CD4-positive, CD25-positive, alpha-beta regulatory T cell (primary cell): Measurements from ENCODE around the gene PRMT7. TPM values are rescaled to one million over a fixed set of nuclear protein-coding genes. Genes with fewer than 3 reads are reported as not detected.
A peak's percentile ranks its signal among the peaks of the same experiment; 100 is the strongest.

Experiments used
- ATAC-seq, 2 donors: fragments of 150-1000 bp; cut with Tn5 transposase; one replicate each; pipeline ENCODE4 v1.10.0; 2021; ENCODE audit warnings: low read depth in 2 of 2, moderate number of reproducible peaks in 2 of 2, moderate library complexity in 1 of 2
- DNase-seq, 3 donors: peaks; one replicate each; pipeline versions ENCODE4 v3.0.0 to v3.0.0-alpha.2; 2012 to 2022; ENCODE audit warnings: mixed read lengths in 1 of 3
- H3K27ac ChIP-seq: one replicate; pipeline ENCODE4 v1.7.0; 2013; ENCODE audit warnings: mild to moderate bottlenecking, low read length; ENCODE audit not compliant: insufficient read depth, poor library complexity, severe bottlenecking
- H3K27me3 ChIP-seq: one replicate; pipeline ENCODE4 v1.7.0; 2013; ENCODE audit warnings: low read length; ENCODE audit not compliant: control insufficient read depth, insufficient read depth
- H3K36me3 ChIP-seq: one replicate; pipeline ENCODE4 v1.7.0; 2013; ENCODE audit warnings: mild to moderate bottlenecking, low read length, moderate library complexity; ENCODE audit not compliant: control insufficient read depth, insufficient read depth
- H3K4me1 ChIP-seq: 2 replicates; pipeline ENCODE4 v1.7.0; 2013; ENCODE audit warnings: mild to moderate bottlenecking, low read length; ENCODE audit not compliant: insufficient read depth, control insufficient read depth, poor library complexity, severe bottlenecking
- H3K4me3 ChIP-seq: one replicate; pipeline ENCODE4 v1.7.0; 2013; ENCODE audit warnings: low read depth, mild to moderate bottlenecking, low read length, moderate library complexity
- H3K9me3 ChIP-seq, 2 experiments: 1 replicate in 1 of 2; 2 replicates in 1 of 2; pipeline ENCODE4 v1.7.0; 2013; ENCODE audit warnings: low read length in 2 of 2, mild to moderate bottlenecking in 1 of 2, moderate library complexity in 1 of 2; ENCODE audit not compliant: control insufficient read depth in 2 of 2
- H3K27ac Mint-ChIP-seq, 3 donors: one replicate each; pipeline ENCODE4 v1.8.0; 2020 to 2022; ENCODE audit warnings: mild to moderate bottlenecking in 3 of 3, mixed read lengths in 3 of 3, moderate library complexity in 2 of 3
- H3K27me3 Mint-ChIP-seq: one replicate; pipeline ENCODE4 v1.8.0; 2022; ENCODE audit warnings: mild to moderate bottlenecking, mixed read lengths
- H3K36me3 Mint-ChIP-seq: one replicate; pipeline ENCODE4 v1.8.0; 2020; ENCODE audit warnings: mixed read lengths
- H3K4me1 Mint-ChIP-seq, 4 donors: one replicate each; pipeline ENCODE4 v1.8.0; 2020 to 2022; ENCODE audit warnings: mixed read lengths in 4 of 4, mild to moderate bottlenecking in 1 of 4
- H3K4me3 Mint-ChIP-seq, 4 donors: one replicate each; pipeline ENCODE4 v1.8.0; 2020 to 2022; ENCODE audit warnings: mild to moderate bottlenecking in 4 of 4, mixed read lengths in 4 of 4, moderate library complexity in 3 of 4
- H3K9me3 Mint-ChIP-seq, 7 donors: one replicate each; pipeline ENCODE4 v1.8.0; 2020 to 2022; ENCODE audit warnings: mixed read lengths in 7 of 7, mild to moderate bottlenecking in 3 of 7, moderate library complexity in 2 of 7
- polyA plus RNA-seq, 4 donors: library from polyadenylated mRNA; unstranded; fragments of 300-500 nt; fragmentation: Illumina TruSeq; gene quantifications; one replicate each; pipeline ENCODE4 v1.2.3, GENCODE V29; 2021
- total RNA-seq: library from RNA; stranded (reverse); gene quantifications from one replicate; pipeline ENCODE4 v1.2.3, GENCODE V29; 2022

The PRMT7 gene
- total and polyA plus RNA-seq, 5 donors from 2014 or later: 32.4 to 53.8 (median 34.7) TPM

- no peaks in the 10 kb centered on the region for H3K9me3 ChIP-seq
- peaks cover 3% of the 10 kb centered on the region for H3K36me3 ChIP-seq
- no peak overlapping the region for H3K27ac ChIP-seq
- no peak for DNase-seq
- H3K4me1 Mint-ChIP-seq: peaks cover 0 to 39% (median 7%) of the 10 kb centered on the region in 4 donors
- H3K27me3 Mint-ChIP-seq: no peaks in the 10 kb centered on the region
- no peak overlapping the region for H3K27ac Mint-ChIP-seq
- H3K36me3 Mint-ChIP-seq: peaks cover 9% of the 10 kb centered on the region
- peak overlapping the region in 1 of 4 donors; percentile 2 for H3K4me3 Mint-ChIP-seq
- peaks cover 11% of the 10 kb centered on the region for H3K4me1 ChIP-seq
- H3K9me3 Mint-ChIP-seq: no peaks in the 10 kb centered on the region
- ATAC-seq: no peak
- no peak overlapping the region for H3K4me3 ChIP-seq
- no peaks in the 10 kb centered on the region for H3K27me3 ChIP-seq
Measured at GRCh38 chr16:68363658-68364521, 53.1 kb downstream of the PRMT7 start.

- Histone ChIP-seq H3K4me3 (no peak overlapping the region), H3K27ac (no peak overlapping the region), H3K27me3 (no peaks in the 10 kb centered on the region), H3K9me3 (no peaks in the 10 kb centered on the region), H3K36me3 (peaks cover 3% of the 10 kb centered on the region), H3K4me1 (peaks cover 18% of the 10 kb centered on the region)
- H3K4me3 Mint-ChIP-seq: no peak overlapping the region
- H3K4me1 Mint-ChIP-seq: peaks cover 0 to 46% (median 12%) of the 10 kb centered on the region in 4 donors
- DNase-seq: no peak
- no peaks in the 10 kb centered on the region for H3K9me3 Mint-ChIP-seq
- no peaks in the 10 kb centered on the region for H3K27me3 Mint-ChIP-seq
- peaks cover 9% of the 10 kb centered on the region for H3K36me3 Mint-ChIP-seq
- no peak overlapping the region for H3K27ac Mint-ChIP-seq
- no peak for ATAC-seq
Measured at GRCh38 chr16:68364561-68364998, 53.8 kb downstream of the PRMT7 start.

GRCh38 chr16:68365167-68365817 is 54.5 kb downstream of the PRMT7 start:
- H3K4me1 Mint-ChIP-seq: peaks cover 0 to 53% (median 17%) of the 10 kb centered on the region in 4 donors
- Histone ChIP-seq H3K27me3 (no peaks in the 10 kb centered on the region), H3K36me3 (peaks cover 3% of the 10 kb centered on the region), H3K27ac (no peak overlapping the region), H3K4me1 (peaks cover 25% of the 10 kb centered on the region), H3K9me3 (no peaks in the 10 kb centered on the region), H3K4me3 (no peak overlapping the region)
- no peaks in the 10 kb centered on the region for H3K27me3 Mint-ChIP-seq
- H3K27ac Mint-ChIP-seq: no peak overlapping the region
- H3K4me3 Mint-ChIP-seq: no peak overlapping the region
- ATAC-seq: no peak
- H3K36me3 Mint-ChIP-seq: peaks cover 8% of the 10 kb centered on the region
- DNase-seq: no peak
- H3K9me3 Mint-ChIP-seq: no peaks in the 10 kb centered on the region

GRCh38 chr16:68366062-68366461 is 55.2 kb downstream of the PRMT7 start:
- no peak overlapping the region for H3K4me3 ChIP-seq
- Mint-ChIP-seq H3K4me1 (peaks cover 0 to 57% (median 23%) of the 10 kb centered on the region in 4 donors), H3K9me3 (no peaks in the 10 kb centered on the region), H3K36me3 (peaks cover 3% of the 10 kb centered on the region), H3K4me3 (no peak overlapping the region), H3K27me3 (no peaks in the 10 kb centered on the region), H3K27ac (no peak overlapping the region)
- DNase-seq (no peak), ATAC-seq (no peak)
- H3K27ac ChIP-seq: no peak overlapping the region
- peaks cover under 1% of the 10 kb centered on the region for H3K36me3 ChIP-seq
- H3K9me3 ChIP-seq: no peaks in the 10 kb centered on the region
- no peaks in the 10 kb centered on the region for H3K27me3 ChIP-seq
- peaks cover 33% of the 10 kb centered on the region for H3K4me1 ChIP-seq

GRCh38 chr16:68367030-68367429 is 56.2 kb downstream of the PRMT7 start:
- Mint-ChIP-seq H3K9me3 (no peaks in the 10 kb centered on the region), H3K4me1 (peaks cover 0 to 61% (median 23%) of the 10 kb centered on the region in 4 donors), H3K27me3 (no peaks in the 10 kb centered on the region), H3K27ac (peak overlapping the region in 1 of 3 donors; percentile 95), H3K36me3 (peaks cover 3% of the 10 kb centered on the region), H3K4me3 (peak overlapping the region; percentile 33 to 84 (median 62))
- Histone ChIP-seq H3K4me1 (peaks cover 40% of the 10 kb centered on the region), H3K4me3 (no peak overlapping the region), H3K27ac (no peak overlapping the region), H3K9me3 (no peaks in the 10 kb centered on the region), H3K36me3 (no peaks in the 10 kb centered on the region), H3K27me3 (no peaks in the 10 kb centered on the region)
- DNase-seq (peak in 2 of 3 donors; percentile 43 to 67), ATAC-seq (no peak)

- Mint-ChIP-seq H3K4me3 (peak overlapping the region in 3 of 4 donors; percentile 20 to 84 (median 66)), H3K36me3 (peaks cover 3% of the 10 kb centered on the region), H3K9me3 (no peaks in the 10 kb centered on the region), H3K27me3 (no peaks in the 10 kb centered on the region), H3K27ac (peak overlapping the region in 2 of 3 donors; percentile 67 to 95), H3K4me1 (peaks cover 0 to 65% (median 23%) of the 10 kb centered on the region in 4 donors)
- Histone ChIP-seq H3K9me3 (no peaks in the 10 kb centered on the region), H3K27me3 (no peaks in the 10 kb centered on the region), H3K4me3 (no peak overlapping the region), H3K36me3 (no peaks in the 10 kb centered on the region), H3K4me1 (peaks cover 40% of the 10 kb centered on the region), H3K27ac (no peak overlapping the region)
- no peak for DNase-seq
- ATAC-seq: no peak
Measured at GRCh38 chr16:68367440-68367839, 56.6 kb downstream of the PRMT7 start.

GRCh38 chr16:68367891-68368290 is 57.1 kb downstream of the PRMT7 start:
- ATAC-seq: no peak
- Mint-ChIP-seq H3K27me3 (no peaks in the 10 kb centered on the region), H3K27ac (peak overlapping the region in 2 of 3 donors; percentile 67 to 95), H3K4me3 (peak overlapping the region in 2 of 4 donors; percentile 31 to 84), H3K4me1 (peaks cover 0 to 67% (median 23%) of the 10 kb centered on the region in 4 donors), H3K9me3 (no peaks in the 10 kb centered on the region), H3K36me3 (peaks cover 3% of the 10 kb centered on the region)
- no peaks in the 10 kb centered on the region for H3K36me3 ChIP-seq
- no peaks in the 10 kb centered on the region for H3K27me3 ChIP-seq
- peaks cover 40% of the 10 kb centered on the region for H3K4me1 ChIP-seq
- no peak for DNase-seq
- no peak overlapping the region for H3K4me3 ChIP-seq
- peak overlapping the region; percentile 1 for H3K27ac ChIP-seq
- H3K9me3 ChIP-seq: no peaks in the 10 kb centered on the region
